Fibroblast of skin of left biceps (primary cell): Measurements from ENCODE around the gene KIF12.
A peak's percentile ranks its signal among the peaks of the same experiment; 100 is the strongest.
"Not testable (repeated sequence)": the region's sequence is repeated elsewhere in the genome, so short reads cannot be mapped to it uniquely, and the experiment has no call there.

Experiments used
- DNase-seq, 2 experiments: peaks; one replicate each; pipeline ENCODE4 v3.0.0-alpha.2; 2013; ENCODE audit warnings: low read depth in 2 of 2

The KIF12 gene

GRCh38 chr9:114048533-114049415 lies 50.3 kb downstream of the KIF12 start:
- no peak for DNase-seq

- DNase-seq, result no peak
Measured at GRCh38 chr9:114047717-114048116, 51.4 kb downstream of the KIF12 start.

GRCh38 chr9:114046875-114047274 lies 52.2 kb downstream of the KIF12 start:
- DNase-seq, result peak in 1 of 2 experiments; percentile 17

GRCh38 chr9:114046237-114046755 lies 52.8 kb downstream of the KIF12 start:
- no peak for DNase-seq

- DNase-seq, result not testable (repeated sequence)
Measured at GRCh38 chr9:114043660-114044059, 55.4 kb downstream of the KIF12 start.
